Common myeloid progenitor, CD34-positive (primary cell): ENCODE measurements around the gene SPATA13. TPM values are rescaled to one million over a fixed set of nuclear protein-coding genes. Genes with fewer than 3 reads are reported as not detected.
"Not testable (repeated sequence)": the region's sequence is repeated elsewhere in the genome, so short reads cannot be mapped to it uniquely, and the experiment has no call there.

Experiments
- CTCF ChIA-PET: fragments of 350-600 bp; sonication (Branson Sonifier 250); formaldehyde crosslinking; loops from one replicate; lab custom pipeline; 2021; ENCODE audit warnings: antibody characterized with exemption; lab: Charles Lee
- POLR2A ChIA-PET: fragments of 350-600 bp; sonication (Branson Sonifier 250); formaldehyde crosslinking; loops from one replicate; lab custom pipeline; 2021; ENCODE audit warnings: antibody characterized with exemption; lab: Charles Lee
- DNase-seq, 3 donors: peaks; one replicate each; pipeline versions ENCODE4 v3.0.0 to v3.0.0-alpha.2; 2013
- H3K27ac ChIP-seq, 2 experiments: 1 replicate in 1 of 2; 2 replicates in 1 of 2; pipeline ENCODE4 v1.7.0; 2013; ENCODE audit warnings: inconsistent platforms in 2 of 2, low read length in 2 of 2, mild to moderate bottlenecking in 2 of 2, low read depth in 1 of 2, moderate library complexity in 1 of 2; ENCODE audit not compliant: severe bottlenecking in 2 of 2, insufficient read depth in 1 of 2, poor library complexity in 1 of 2
- H3K27me3 ChIP-seq, 5 experiments: replicated peaks in 2 of 5; 1 replicate in 3 of 5; 2 replicates in 2 of 5; pipeline versions ENCODE4 v1.6.1 to v1.7.0; 2013; ENCODE audit warnings: low read length in 4 of 5, mild to moderate bottlenecking in 2 of 5, moderate library complexity in 2 of 5, inconsistent platforms in 1 of 5; ENCODE audit not compliant: insufficient read depth in 5 of 5, control insufficient read depth in 4 of 5
- H3K36me3 ChIP-seq, 4 experiments: 1 replicate in 2 of 4; 2 replicates in 2 of 4; pipeline versions ENCODE4 v1.6.1 to v1.7.0; 2013; ENCODE audit warnings: low read length in 3 of 4, control low read depth in 1 of 4, mild to moderate bottlenecking in 1 of 4; ENCODE audit not compliant: control insufficient read depth in 4 of 4, insufficient read depth in 4 of 4
- H3K4me1 ChIP-seq, 4 experiments: 1 replicate in 3 of 4; 2 replicates in 1 of 4; pipeline versions ENCODE4 v1.6.1 to v1.7.1; 2013; ENCODE audit warnings: low read length in 3 of 4, mild to moderate bottlenecking in 3 of 4, control low read depth in 1 of 4, inconsistent platforms in 1 of 4, moderate library complexity in 1 of 4; ENCODE audit not compliant: control insufficient read depth in 4 of 4, insufficient read depth in 4 of 4; ENCODE audit errors: control extremely low read depth in 1 of 4
- H3K4me3 ChIP-seq, 7 experiments: 1 replicate in 4 of 7; 2 replicates in 3 of 7; pipeline versions ENCODE4 v1.5.1 to v1.7.0; 2013; ENCODE audit warnings: mild to moderate bottlenecking in 7 of 7, low read length in 6 of 7, moderate library complexity in 6 of 7, inconsistent platforms in 2 of 7, low read depth in 2 of 7, control low read depth in 1 of 7; ENCODE audit not compliant: insufficient read depth in 4 of 7, control insufficient read depth in 1 of 7; ENCODE audit errors: extremely low read depth in 1 of 7
- H3K9me3 ChIP-seq, 5 experiments: 1 replicate in 4 of 5; 2 replicates in 1 of 5; pipeline versions ENCODE4 v1.6.1 to v1.7.1; 2013; ENCODE audit warnings: low read length in 4 of 5, mild to moderate bottlenecking in 2 of 5, inconsistent platforms in 1 of 5, low read depth in 1 of 5, moderate library complexity in 1 of 5; ENCODE audit not compliant: control insufficient read depth in 4 of 5, insufficient read depth in 2 of 5; ENCODE audit errors: control extremely low read depth in 1 of 5
- WGBS: methylation state at CpG from one replicate; pipeline ENCODE4 v1.1.5; 2013; ENCODE audit not compliant: insufficient coverage; 5-methylcytosine and 5-hydroxymethylcytosine counted together
- polyA plus RNA-seq: library from polyadenylated mRNA; unstranded; fragments of 120-200 nt; gene quantifications from one replicate; pipeline ENCODE4 v1.2.1, GENCODE V29; 2013

The SPATA13 gene
- polyA plus RNA-seq: 24.5 TPM

DNA sequence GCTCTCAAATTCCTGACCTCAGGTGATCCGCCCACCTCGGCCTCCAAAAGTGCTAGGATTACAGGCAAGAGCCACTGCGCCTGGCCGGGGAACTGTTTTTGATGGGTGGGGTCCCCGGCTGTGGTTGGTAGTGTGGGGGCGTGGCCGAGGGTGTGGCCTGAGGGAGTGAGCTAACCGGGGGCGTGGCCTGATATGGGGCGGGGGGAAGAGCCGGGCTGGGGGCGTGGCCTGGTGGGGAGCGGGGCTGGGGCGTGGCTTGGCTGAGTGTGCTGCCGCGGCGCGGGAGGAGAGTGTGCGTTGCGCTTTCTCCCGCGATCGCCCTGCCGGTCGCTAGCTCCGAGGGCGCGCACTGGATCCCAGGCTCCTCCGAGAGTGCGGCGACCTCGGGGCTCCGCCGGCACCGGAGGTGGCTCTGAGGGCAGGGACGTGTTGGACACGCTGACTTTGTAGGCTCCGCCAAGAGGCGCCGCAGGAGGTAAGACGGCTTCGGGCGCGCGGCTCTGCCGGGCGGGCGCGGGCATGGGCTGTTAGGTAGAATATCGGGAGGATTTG lies at the start of gene SPATA13:
TSS of gene SPATA13 (plus strand) at position 263 of the 552 bp plus-strand sequence. CDS start 62,210 bp downstream, outside the sequence.
- no peak within 1 kb of the TSS for H3K27ac ChIP-seq
- H3K27me3 ChIP-seq: peaks cover 0 to 2% (median 2%) of the 10 kb centered on the region in 5 experiments
- H3K36me3 ChIP-seq: peaks cover 0 to 7% (median 0%) of the 10 kb centered on the region in 4 experiments
- WGBS: under 1% methylated on average over 36 of the region's 50 CpGs
- H3K4me3 ChIP-seq: peak within 1 kb of the TSS; percentile 69 to 88 (median 75)
- peak; percentile 87 to 93 (median 92) for DNase-seq
- no peaks in the 10 kb centered on the region for H3K9me3 ChIP-seq
- ChIA-PET CTCF (interaction anchor here (1.0 to 1.7 kb wide), 5 partner anchors 33 to 176 kb away, joined by 3 to 4 read pairs (median 3); no protein-coding TSS in a partner anchor), POLR2A (no interaction called here)
- peaks cover 4 to 18% (median 16%) of the 10 kb centered on the region in 4 experiments for H3K4me1 ChIP-seq

DNA sequence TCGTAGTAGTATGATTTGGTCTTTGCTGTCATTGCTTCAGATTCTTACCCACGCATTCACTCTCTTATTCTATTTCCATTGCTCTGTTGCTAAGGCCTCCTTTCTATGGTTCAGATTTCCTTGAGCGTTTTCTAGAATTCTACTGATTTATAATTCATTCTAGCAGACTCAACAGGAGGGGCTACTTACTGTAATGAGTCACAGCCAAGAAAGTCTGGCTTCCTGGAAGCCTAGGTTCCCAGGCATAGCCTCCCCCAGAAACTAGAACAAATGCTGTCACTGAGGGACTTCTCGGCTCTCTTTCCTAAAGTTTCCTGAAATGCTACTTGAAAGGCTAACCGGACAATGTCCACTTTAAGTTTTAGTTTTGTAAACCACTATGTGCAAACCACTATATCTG lies 47.7 kb upstream of the SPATA13 start:
- no peak for DNase-seq
- Histone ChIP-seq H3K9me3 (no peaks in the 10 kb centered on the region), H3K4me1 (no peaks in the 10 kb centered on the region), H3K36me3 (no peaks in the 10 kb centered on the region), H3K27me3 (no peaks in the 10 kb centered on the region), H3K4me3 (no peak overlapping the region), H3K27ac (no peak overlapping the region)
- POLR2A ChIA-PET: no interaction called here
- WGBS: 96% methylated on average over 4 of the region's 5 CpGs
- CTCF ChIA-PET: no interaction called here

DNA sequence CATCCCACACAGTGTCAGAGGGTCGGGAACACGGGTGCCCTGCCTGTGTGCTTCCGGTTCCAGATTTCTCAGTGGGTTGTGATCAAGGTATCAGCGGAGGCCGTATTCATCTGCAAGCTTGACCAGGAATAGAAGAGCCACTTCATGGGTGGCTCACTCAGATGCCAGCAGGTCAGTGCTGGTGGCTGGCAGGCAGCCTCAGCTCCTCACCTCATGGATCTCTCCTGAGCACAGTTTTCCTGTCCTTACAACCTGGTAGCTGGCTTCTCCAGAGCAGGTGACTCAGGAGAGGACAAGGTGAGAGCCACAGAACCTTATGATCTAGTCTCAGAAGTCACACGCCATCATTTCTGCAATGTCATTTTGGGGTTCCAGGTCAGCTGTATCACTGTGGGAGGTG lies 44.8 kb upstream of the SPATA13 start:
- H3K4me1 ChIP-seq: no peaks in the 10 kb centered on the region
- H3K4me3 ChIP-seq: no peak overlapping the region
- ChIA-PET CTCF (interaction anchor here (1.1 kb wide), 1 partner anchor 12 kb away, joined by 3 read pairs; no protein-coding TSS in a partner anchor), POLR2A (interaction anchor here (0.6 to 0.7 kb wide), 2 partner anchors 10 to 88 kb away, joined by 3 read pairs; no protein-coding TSS in a partner anchor)
- DNase-seq: no peak
- H3K27ac ChIP-seq: no peak overlapping the region
- H3K9me3 ChIP-seq: no peaks in the 10 kb centered on the region
- H3K36me3 ChIP-seq: no peaks in the 10 kb centered on the region
- 100% methylated on average over 5 of the region's 6 CpGs for WGBS
- no peaks in the 10 kb centered on the region for H3K27me3 ChIP-seq

DNA sequence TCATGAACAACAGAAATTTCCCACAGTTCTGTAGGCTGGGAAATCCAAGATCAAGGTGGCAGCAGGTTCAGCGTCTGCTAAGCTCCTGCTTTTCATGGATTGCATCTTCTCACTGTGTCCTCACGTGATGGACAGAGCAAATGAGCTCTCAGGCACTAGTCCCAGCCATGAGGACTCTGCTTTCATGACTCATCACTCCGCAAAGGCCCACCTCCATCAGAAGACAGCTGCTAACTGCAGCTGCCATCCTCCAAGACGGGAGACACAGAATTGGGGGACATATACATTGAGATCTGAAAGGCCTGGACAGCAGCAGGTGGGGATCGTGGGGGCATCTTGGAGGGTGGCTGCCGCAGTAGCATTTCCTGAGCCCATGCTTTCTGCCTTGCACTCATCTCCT lies 44.4 kb upstream of the SPATA13 start:
- CTCF ChIA-PET: interaction anchor here (1.1 kb wide), 1 partner anchor 11 kb away, joined by 3 read pairs; no protein-coding TSS in a partner anchor
- WGBS: 100% methylated on average over 5 of the region's 6 CpGs

DNA sequence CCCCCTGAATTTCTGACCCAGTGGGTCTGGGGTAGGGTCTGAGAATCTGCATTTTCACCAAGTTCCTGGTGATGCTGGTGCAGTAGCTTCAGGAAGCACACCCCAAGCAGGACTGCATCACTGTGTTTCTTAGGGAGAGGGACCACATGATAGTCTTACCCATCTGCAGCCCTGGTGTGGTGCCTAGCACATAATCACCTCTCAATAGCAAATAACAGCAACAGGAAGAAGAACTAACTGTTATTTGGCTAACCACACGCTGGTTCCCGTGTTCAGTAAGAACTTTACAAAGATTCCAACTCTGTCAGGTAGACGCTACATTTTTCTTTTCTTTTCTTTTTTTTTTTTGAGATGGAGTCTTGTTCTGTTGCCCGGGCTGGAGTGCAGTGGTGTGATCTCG lies 41.9 kb upstream of the SPATA13 start:
- no peak overlapping the region for H3K27ac ChIP-seq
- H3K4me1 ChIP-seq: no peaks in the 10 kb centered on the region
- no peaks in the 10 kb centered on the region for H3K27me3 ChIP-seq
- H3K4me3 ChIP-seq: no peak overlapping the region
- WGBS: no CpG with 5 or more reads among the region's 5 CpGs
- ChIA-PET POLR2A (no interaction called here), CTCF (no interaction called here)
- no peak for DNase-seq
- H3K9me3 ChIP-seq: no peaks in the 10 kb centered on the region
- H3K36me3 ChIP-seq: no peaks in the 10 kb centered on the region

More for the DNA sequence above, 44.4 kb upstream of the SPATA13 start:
- POLR2A ChIA-PET: interaction anchor here (0.7 kb wide), 1 partner anchor 88 kb away, joined by 3 read pairs; no protein-coding TSS in a partner anchor
- Histone ChIP-seq H3K27me3 (no peaks in the 10 kb centered on the region), H3K4me3 (no peak overlapping the region), H3K4me1 (no peaks in the 10 kb centered on the region), H3K27ac (no peak overlapping the region), H3K36me3 (no peaks in the 10 kb centered on the region), H3K9me3 (no peaks in the 10 kb centered on the region)
- DNase-seq: no peak

DNA sequence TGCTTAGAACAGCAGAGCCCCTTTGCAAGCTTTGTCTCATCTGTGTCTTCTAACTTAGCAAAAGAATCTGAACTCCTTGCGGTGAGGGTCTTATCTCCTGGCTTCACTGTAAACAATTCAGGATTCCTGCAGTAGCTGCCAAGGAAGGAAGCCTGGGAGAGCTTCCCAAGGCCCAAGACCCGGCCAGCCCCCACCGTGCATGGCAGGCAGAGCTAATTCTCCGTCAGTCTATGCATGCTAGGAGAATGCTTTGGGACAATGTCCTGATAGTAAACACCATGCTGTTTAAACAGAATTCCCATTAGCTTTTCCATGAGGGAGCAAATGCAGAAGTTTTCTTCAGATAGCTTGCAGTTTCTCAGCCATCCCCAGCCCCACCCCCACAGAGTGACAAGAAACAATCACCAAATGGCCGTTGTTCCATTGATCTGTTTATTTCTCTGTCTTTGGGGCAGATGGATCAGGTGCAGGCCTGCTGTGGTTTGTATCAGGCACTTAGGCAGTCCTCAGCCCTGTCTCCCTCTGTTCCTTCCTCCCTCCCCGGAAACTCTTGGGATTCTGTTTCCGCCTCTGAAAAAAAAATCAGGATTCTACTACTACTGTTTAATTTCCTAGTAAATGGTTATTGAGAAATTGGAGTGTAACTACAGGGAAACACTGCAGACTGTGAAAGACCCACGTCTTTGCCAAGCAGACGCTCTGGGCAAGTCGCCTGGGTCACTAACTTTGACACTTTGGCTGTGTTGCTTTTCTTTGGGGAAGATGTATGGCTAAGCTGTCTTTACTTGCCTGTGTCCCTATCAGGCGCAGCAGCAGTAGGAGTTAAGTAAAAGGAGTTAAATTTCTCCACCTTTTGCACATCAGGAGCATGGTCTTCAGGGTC lies 40.7 kb upstream of the SPATA13 start:
- no peak for DNase-seq
- ChIA-PET CTCF (interaction anchor here (1.2 kb wide), 1 partner anchor 15 kb away, joined by 4 read pairs; no protein-coding TSS in a partner anchor), POLR2A (no interaction called here)

DNA sequence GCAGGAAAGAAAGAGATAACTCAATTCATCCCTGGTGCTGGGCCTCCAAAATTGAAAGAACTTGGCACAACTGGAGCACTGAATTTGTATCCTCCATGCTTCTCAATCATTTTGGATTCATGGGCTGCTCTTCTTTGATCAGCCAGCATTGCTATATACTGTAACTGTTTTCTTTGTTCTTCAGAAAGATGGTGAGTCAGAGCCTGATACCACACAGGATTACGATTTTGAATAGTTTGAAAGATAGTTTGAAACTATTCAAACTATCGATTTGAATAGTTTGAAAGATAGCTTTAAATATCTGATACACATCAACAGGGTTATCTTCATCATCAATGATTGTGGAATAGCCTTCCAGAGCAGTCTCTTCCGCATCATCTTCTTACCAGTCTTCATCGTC lies 38.5 kb upstream of the SPATA13 start:
- POLR2A ChIA-PET, CTCF ChIA-PET, H3K4me3 ChIP-seq, H3K9me3 ChIP-seq, H3K27ac ChIP-seq, H3K36me3 ChIP-seq, DNase-seq, H3K4me1 ChIP-seq, H3K27me3 ChIP-seq: not testable (repeated sequence)
- 95% methylated on average over 2 of the region's 4 CpGs for WGBS

More for the DNA sequence above, 40.7 kb upstream of the SPATA13 start:
- Histone ChIP-seq H3K9me3 (no peaks in the 10 kb centered on the region), H3K4me1 (no peaks in the 10 kb centered on the region), H3K36me3 (no peaks in the 10 kb centered on the region), H3K27me3 (no peaks in the 10 kb centered on the region), H3K27ac (no peak overlapping the region), H3K4me3 (no peak overlapping the region)
- WGBS: 95% methylated on average over 8 of the region's 11 CpGs
